ENCODE results near the gene GNAS.

GRCh38 chr20:58850693-58851174, 1.8 kb upstream of the GNAS start, which contains the start of gene GNAS-AS1:
- TF ChIP-seq CTCF (IDR thresholded peaks at IDR 0.05; ENCODE audit: low read depth, low read length) = no peak
- no peak for TF ChIP-seq POLR2A (IDR thresholded peaks at IDR 0.05; ENCODE audit: extremely low read depth, insufficient read length)
